IMR-90 (cell line): ENCODE data around the gene HMGCL. TPM values are rescaled to one million over a fixed set of nuclear protein-coding genes. Genes with fewer than 3 reads are reported as not detected.
A peak's percentile ranks its signal among the peaks of the same experiment; 100 is the strongest.

Experiments used
- ATAC-seq: fragments of 200-7000 bp; cut with Tn5 transposase; 2 replicates; pipeline ENCODE4 v1.9.1; 2020; ENCODE audit warnings: low read depth, mild to moderate bottlenecking, moderate library complexity
- BruUV-seq: library from RNA; stranded (reverse); fragments of 400-500 nt; replicated peaks from 2 replicates; lab custom pipeline; 2021; lab: Mats Ljungman, UMichigan
- CTCF ChIA-PET: fragments of 300-600 bp; formaldehyde crosslinking; extraction: SDS; loops from one replicate; lab custom pipeline; 2021; ENCODE audit warnings: antibody characterized with exemption; lab: Yijun Ruan, JAX
- POLR2A ChIA-PET: fragments of 300-600 bp; sonication (Branson Sonifier 250); formaldehyde crosslinking; loops from one replicate; lab custom pipeline; 2022; ENCODE audit warnings: antibody characterized with exemption; ENCODE audit not compliant: unreplicated experiment; lab: Charles Lee
- DNase-seq: peaks from one replicate; pipeline ENCODE4 v3.0.0; 2013
- H2AFZ ChIP-seq: replicated peaks from 2 replicates; pipeline ENCODE3; 2013; ENCODE audit warnings: low read length, mild to moderate bottlenecking; ENCODE audit not compliant: poor library complexity
- H2AK5ac ChIP-seq: 2 replicates; pipeline ENCODE4 v1.6.1; 2013; ENCODE audit warnings: low read depth, low read length, inconsistent platforms
- H2AK9ac ChIP-seq: replicated peaks from 2 replicates; pipeline ENCODE3; 2013; ENCODE audit warnings: mild to moderate bottlenecking, low read depth, low read length, moderate library complexity; ENCODE audit not compliant: poor library complexity
- H2BK120ac ChIP-seq: 2 replicates; pipeline ENCODE4 v1.6.1; 2013; ENCODE audit warnings: low read depth, low read length, inconsistent platforms
- H2BK15ac ChIP-seq: 3 replicates; pipeline ENCODE4 v1.6.1; 2013; ENCODE audit warnings: low read depth, low read length, inconsistent platforms
- H2BK20ac ChIP-seq: 2 replicates; pipeline ENCODE4 v1.6.1; 2013; ENCODE audit warnings: low read depth, mild to moderate bottlenecking, inconsistent platforms, low read length, moderate library complexity
- H2BK5ac ChIP-seq: 2 replicates; pipeline ENCODE4 v1.6.1; 2013; ENCODE audit warnings: mild to moderate bottlenecking, low read depth, low read length, inconsistent platforms; ENCODE audit not compliant: poor library complexity, severe bottlenecking
- H3K14ac ChIP-seq: replicated peaks from 2 replicates; pipeline ENCODE4 v1.6.1; 2013; ENCODE audit warnings: low read depth, low read length, inconsistent platforms
- H3K18ac ChIP-seq: 2 replicates; pipeline ENCODE4 v1.6.1; 2013; ENCODE audit warnings: low read depth, low read length, control low read depth
- H3K23ac ChIP-seq: 2 replicates; pipeline ENCODE4 v1.6.1; 2013; ENCODE audit warnings: low read depth, low read length, inconsistent platforms
- H3K27ac ChIP-seq: 2 replicates; pipeline ENCODE4 v1.5.1; 2013; ENCODE audit warnings: mild to moderate bottlenecking, control low read depth, low read length; ENCODE audit not compliant: insufficient read depth
- H3K27me3 ChIP-seq: 2 replicates; pipeline ENCODE4 v1.6.1; 2013; ENCODE audit warnings: low read length; ENCODE audit not compliant: control insufficient read depth, insufficient read depth
- H3K36me3 ChIP-seq: 2 replicates; pipeline ENCODE4 v1.6.1; 2013; ENCODE audit warnings: low read length, mixed read lengths; ENCODE audit not compliant: control insufficient read depth, insufficient read depth
- H3K4ac ChIP-seq: 2 replicates; pipeline ENCODE4 v1.6.1; 2013; ENCODE audit warnings: low read depth, low read length, inconsistent platforms
- H3K4me1 ChIP-seq: 2 replicates; pipeline ENCODE4 v1.6.1; 2013; ENCODE audit warnings: low read length, mixed read lengths; ENCODE audit not compliant: control insufficient read depth, insufficient read depth
- H3K4me2 ChIP-seq: 2 replicates; pipeline ENCODE4 v1.6.1; 2013; ENCODE audit warnings: low read depth, mild to moderate bottlenecking, control low read depth, low read length, moderate library complexity
- H3K4me3 ChIP-seq: 2 replicates; pipeline ENCODE4 v1.5.1; 2013; ENCODE audit warnings: low read depth, mild to moderate bottlenecking, control low read depth, low read length, moderate library complexity; ENCODE audit not compliant: insufficient read depth
- H3K56ac ChIP-seq: 2 replicates; pipeline ENCODE4 v1.6.1; 2013; ENCODE audit warnings: low read length, inconsistent platforms; ENCODE audit not compliant: insufficient read depth; ENCODE audit errors: extremely low read depth
- H3K79me1 ChIP-seq, 2 experiments: 2 replicates each; pipeline ENCODE4 v1.6.1; 2013; ENCODE audit warnings: low read length in 2 of 2, inconsistent platforms in 1 of 2, low read depth in 1 of 2
- H3K9ac ChIP-seq: 2 replicates; pipeline ENCODE4 v1.6.1; 2013; ENCODE audit warnings: low read depth, low read length, control low read depth
- H3K9me1 ChIP-seq: 2 replicates; pipeline ENCODE4 v1.6.1; 2013; ENCODE audit warnings: low read length, inconsistent platforms; ENCODE audit not compliant: insufficient read depth
- H3K9me3 ChIP-seq: 2 replicates; pipeline ENCODE4 v1.6.1; 2013; ENCODE audit warnings: low read length; ENCODE audit not compliant: control insufficient read depth, insufficient read depth
- H4K20me1 ChIP-seq: 2 replicates; pipeline ENCODE4 v1.6.1; 2013; ENCODE audit warnings: low read length, inconsistent platforms; ENCODE audit not compliant: insufficient read depth
- H4K5ac ChIP-seq: 2 replicates; pipeline ENCODE4 v1.6.1; 2013; ENCODE audit warnings: mild to moderate bottlenecking, low read depth, low read length, control low read depth
- H4K8ac ChIP-seq, 2 experiments: 2 replicates each; pipeline ENCODE4 v1.6.1; 2013; ENCODE audit warnings: low read depth in 2 of 2, low read length in 2 of 2, control low read depth in 1 of 2, inconsistent platforms in 1 of 2
- H4K91ac ChIP-seq: 2 replicates; pipeline ENCODE4 v1.6.1; 2013; ENCODE audit warnings: low read depth, low read length, inconsistent platforms; ENCODE audit not compliant: insufficient read depth
- BHLHE40 ChIP-seq: fragments of 150-350 bp; IDR thresholded peaks from 2 replicates; pipeline ENCODE4 v1.6.1; 2016; ENCODE audit warnings: mild to moderate bottlenecking, low read depth, low read length
- CEBPB ChIP-seq: IDR thresholded peaks from 2 replicates; pipeline ENCODE4 v1.6.1; 2012; ENCODE audit warnings: low read depth, low read length, improper control_type of control experiment
- CHD1 ChIP-seq: IDR thresholded peaks from 2 replicates; pipeline ENCODE4 v1.6.1; 2012; ENCODE audit warnings: low read depth, low read length, improper control_type of control experiment
- FOS ChIP-seq: fragments of 150-350 bp; IDR thresholded peaks from 2 replicates; pipeline ENCODE4 v1.6.1; 2016; ENCODE audit warnings: low read depth, low read length
- MAFK ChIP-seq: IDR thresholded peaks from 2 replicates; pipeline ENCODE4 v1.6.1; 2012; ENCODE audit warnings: low read depth, low read length, improper control_type of control experiment
- MAZ ChIP-seq: IDR thresholded peaks from 2 replicates; pipeline ENCODE4 v1.6.1; 2012; ENCODE audit warnings: low read depth, mild to moderate bottlenecking, low read length, improper control_type of control experiment, moderate library complexity, borderline replicate concordance
- NFE2L2 ChIP-seq: fragments of 150-350 bp; IDR thresholded peaks from 2 replicates; pipeline ENCODE4 v1.6.1; 2016; ENCODE audit warnings: low read depth, mild to moderate bottlenecking, low read length
- POLR2A ChIP-seq: IDR thresholded peaks from 2 replicates; pipeline ENCODE4 v1.6.1; 2012; ENCODE audit warnings: mild to moderate bottlenecking, low read depth, low read length
- RAD21 ChIP-seq: IDR thresholded peaks from 2 replicates; pipeline ENCODE4 v1.6.1; 2012; ENCODE audit warnings: low read length, improper control_type of control experiment
- RCOR1 ChIP-seq: IDR thresholded peaks from 2 replicates; pipeline ENCODE4 v1.6.1; 2012; ENCODE audit warnings: mild to moderate bottlenecking, low read length, improper control_type of control experiment; ENCODE audit not compliant: insufficient replicate concordance
- RFX5 ChIP-seq: IDR thresholded peaks from 2 replicates; pipeline ENCODE4 v1.8.0; 2012; ENCODE audit warnings: low read depth, mild to moderate bottlenecking, low read length, moderate library complexity
- SMC3 ChIP-seq: fragments of 150-350 bp; IDR thresholded peaks from 2 replicates; pipeline ENCODE4 v1.6.1; 2016; ENCODE audit warnings: low read depth, mild to moderate bottlenecking, antibody characterized with exemption, low read length, moderate library complexity
- WGBS, 2 experiments: methylation state at CpG; one replicate each; pipeline versions ENCODE4 v1.1.5 to v1.1.7; 2013; ENCODE audit warnings: missing lambda C conversion rate in 2 of 2; ENCODE audit not compliant: insufficient read length in 1 of 2; ENCODE audit errors: extremely low coverage in 2 of 2; 5-methylcytosine and 5-hydroxymethylcytosine counted together
- dilution Hi-C: fragments of 300-500 bp; cut with HindIII; formaldehyde crosslinking; loops from one replicate; pipeline ENCODE4 v1.14.3; 2018; ENCODE audit warnings: low sequenced_read_pairs; ENCODE audit not compliant: unreplicated experiment
- in situ Hi-C: fragments of 300-500 bp; cut with MboI; formaldehyde crosslinking; loops from 3 replicates; pipeline ENCODE4 v1.14.3; 2019; ENCODE audit warnings: low sequenced_read_pairs, inconsistent platforms, mixed read lengths
- intact Hi-C: fragments of 100-400 bp; cut with micrococcal nuclease; formaldehyde crosslinking; loops from 2 replicates; pipeline ENCODE4 v1.10.0; 2022
- polyA plus RNA-seq, 3 experiments: library from polyadenylated mRNA; depleted of rRNA; stranded (reverse); fragments of >200 nt; gene quantifications; 2 replicates each; pipeline ENCODE4 v1.2.3, GENCODE V29; 2012; ENCODE audit warnings: low replicate concordance in 1 of 3
- total RNA-seq: library from RNA; depleted of rRNA; stranded (reverse); fragments of >200 nt; gene quantifications from 2 replicates; pipeline ENCODE4 v1.2.3, GENCODE V29; 2012
- TF ChIP-seq, protein P1 (sequence below): fragments of 150-350 bp; IDR thresholded peaks from 2 replicates; pipeline ENCODE4 v1.6.1; 2017; ENCODE audit warnings: mild to moderate bottlenecking, antibody characterized with exemption, low read length, low read depth
- TF ChIP-seq, protein P2 (sequence below): fragments of 150-350 bp; IDR thresholded peaks from 2 replicates; pipeline ENCODE4 v1.6.1; 2016; ENCODE audit warnings: low read depth, mild to moderate bottlenecking, low read length, moderate library complexity, borderline replicate concordance
- TF ChIP-seq, protein P3 (sequence below): conservative IDR thresholded peaks from 2 replicates; pipeline ENCODE4 v1.5.1; 2012; ENCODE audit warnings: mild to moderate bottlenecking, low read depth, low read length, improper control_type of control experiment

Gene HMGCL
- total and polyA plus RNA-seq, 2 of the 4 experiments (the other 2 are of a cell fraction) = 30.6 to 33.5 TPM

DNA sequence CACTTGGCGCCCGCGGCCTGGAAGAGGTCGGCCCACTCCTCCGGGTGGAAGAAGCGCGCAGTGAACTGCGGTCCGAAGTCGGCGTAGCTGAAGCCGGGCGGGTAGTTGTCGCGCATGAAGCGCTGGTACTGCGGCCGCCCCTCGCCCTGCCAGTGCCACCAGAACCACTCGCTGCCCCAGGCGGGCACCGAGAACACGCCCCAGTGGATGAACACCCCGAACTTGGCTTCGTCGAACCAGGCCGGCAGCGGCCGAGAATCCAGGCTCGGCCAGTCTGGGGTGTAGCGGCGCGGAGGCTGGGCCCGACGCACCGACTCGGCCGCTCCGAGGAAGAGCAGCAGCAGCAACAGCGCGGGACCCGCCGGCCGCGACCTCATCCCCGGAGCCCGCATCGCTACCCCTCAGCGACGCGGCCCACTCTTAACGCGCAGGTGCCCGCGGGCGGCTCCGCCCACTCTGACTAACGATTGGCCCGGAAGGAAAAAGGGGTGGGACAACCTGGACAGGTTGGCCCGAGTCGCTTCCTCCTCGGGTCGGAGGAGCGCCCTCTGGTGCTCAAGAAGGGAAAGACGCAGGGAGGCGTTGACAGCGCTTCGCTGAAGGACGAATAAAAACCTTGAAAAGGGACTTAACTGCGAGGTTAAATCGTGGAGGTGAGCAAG, 42.8 kb upstream of the HMGCL start, which contains the start of gene FUCA1:
TSS of gene FUCA1 (minus strand) at position 396 of the 662 bp plus-strand sequence. CDS start at position 392, 4 bp downstream.
- no peak within 1 kb of the TSS for H2BK20ac ChIP-seq
- H4K20me1 ChIP-seq = no peaks in the 10 kb centered on the region
- no peak within 1 kb of the TSS for H3K14ac ChIP-seq
- no peaks in the 10 kb centered on the region for H3K36me3 ChIP-seq
- H4K8ac ChIP-seq = peak within 1 kb of the TSS in 1 of 2 experiments; percentile 4; a peak in 1 of 4 replicates
- peak within 1 kb of the TSS; percentile 42 for H2AK9ac ChIP-seq
- 1% methylated on average over 64 of the region's 71 CpGs; no CpG with 5 or more reads in 1 of the 2 experiments for WGBS, 2 experiments
- peak within 1 kb of the TSS; percentile 82 for H3K4me2 ChIP-seq
- no peak within 1 kb of the TSS for H2BK15ac ChIP-seq
- H3K9me1 ChIP-seq = no peaks in the 10 kb centered on the region
- dilution Hi-C loops (no loop called here), in situ Hi-C loops (no loop called here), intact Hi-C loops (loop anchor here (1.0 kb wide), 2 partner anchors 59 to 96 kb away; no protein-coding TSS in a partner anchor)
- H4K5ac ChIP-seq = no peak within 1 kb of the TSS
- no peak within 1 kb of the TSS for H3K4ac ChIP-seq
- H2BK120ac ChIP-seq = no peak within 1 kb of the TSS
- no peak within 1 kb of the TSS for H3K23ac ChIP-seq
- peaks cover 24% of the 10 kb centered on the region for H3K27me3 ChIP-seq
- no peak within 1 kb of the TSS for H4K91ac ChIP-seq
- DNase-seq (peak; percentile 77), ATAC-seq (peak; percentile 99)
- no peaks in the 10 kb centered on the region for H3K79me1 ChIP-seq
- H3K9me3 ChIP-seq = no peaks in the 10 kb centered on the region; the same call in 1 of the 2 replicates
- no peak within 1 kb of the TSS for H3K9ac ChIP-seq
- H2AFZ ChIP-seq = peak within 1 kb of the TSS; percentile 96
- TF ChIP-seq, protein P1, sequence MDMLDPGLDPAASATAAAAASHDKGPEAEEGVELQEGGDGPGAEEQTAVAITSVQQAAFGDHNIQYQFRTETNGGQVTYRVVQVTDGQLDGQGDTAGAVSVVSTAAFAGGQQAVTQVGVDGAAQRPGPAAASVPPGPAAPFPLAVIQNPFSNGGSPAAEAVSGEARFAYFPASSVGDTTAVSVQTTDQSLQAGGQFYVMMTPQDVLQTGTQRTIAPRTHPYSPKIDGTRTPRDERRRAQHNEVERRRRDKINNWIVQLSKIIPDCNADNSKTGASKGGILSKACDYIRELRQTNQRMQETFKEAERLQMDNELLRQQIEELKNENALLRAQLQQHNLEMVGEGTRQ = no peak
- no peak for TF ChIP-seq MAZ
- TF ChIP-seq CHD1 = no peak
- no peak for TF ChIP-seq RCOR1
- TF ChIP-seq, protein P2, sequence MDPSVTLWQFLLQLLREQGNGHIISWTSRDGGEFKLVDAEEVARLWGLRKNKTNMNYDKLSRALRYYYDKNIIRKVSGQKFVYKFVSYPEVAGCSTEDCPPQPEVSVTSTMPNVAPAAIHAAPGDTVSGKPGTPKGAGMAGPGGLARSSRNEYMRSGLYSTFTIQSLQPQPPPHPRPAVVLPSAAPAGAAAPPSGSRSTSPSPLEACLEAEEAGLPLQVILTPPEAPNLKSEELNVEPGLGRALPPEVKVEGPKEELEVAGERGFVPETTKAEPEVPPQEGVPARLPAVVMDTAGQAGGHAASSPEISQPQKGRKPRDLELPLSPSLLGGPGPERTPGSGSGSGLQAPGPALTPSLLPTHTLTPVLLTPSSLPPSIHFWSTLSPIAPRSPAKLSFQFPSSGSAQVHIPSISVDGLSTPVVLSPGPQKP = no peak
- TF ChIP-seq BHLHE40 = no peak
- TF ChIP-seq SMC3 = peak; percentile 73
- TF ChIP-seq RAD21 = peak; percentile 60
- TF ChIP-seq, protein P3, sequence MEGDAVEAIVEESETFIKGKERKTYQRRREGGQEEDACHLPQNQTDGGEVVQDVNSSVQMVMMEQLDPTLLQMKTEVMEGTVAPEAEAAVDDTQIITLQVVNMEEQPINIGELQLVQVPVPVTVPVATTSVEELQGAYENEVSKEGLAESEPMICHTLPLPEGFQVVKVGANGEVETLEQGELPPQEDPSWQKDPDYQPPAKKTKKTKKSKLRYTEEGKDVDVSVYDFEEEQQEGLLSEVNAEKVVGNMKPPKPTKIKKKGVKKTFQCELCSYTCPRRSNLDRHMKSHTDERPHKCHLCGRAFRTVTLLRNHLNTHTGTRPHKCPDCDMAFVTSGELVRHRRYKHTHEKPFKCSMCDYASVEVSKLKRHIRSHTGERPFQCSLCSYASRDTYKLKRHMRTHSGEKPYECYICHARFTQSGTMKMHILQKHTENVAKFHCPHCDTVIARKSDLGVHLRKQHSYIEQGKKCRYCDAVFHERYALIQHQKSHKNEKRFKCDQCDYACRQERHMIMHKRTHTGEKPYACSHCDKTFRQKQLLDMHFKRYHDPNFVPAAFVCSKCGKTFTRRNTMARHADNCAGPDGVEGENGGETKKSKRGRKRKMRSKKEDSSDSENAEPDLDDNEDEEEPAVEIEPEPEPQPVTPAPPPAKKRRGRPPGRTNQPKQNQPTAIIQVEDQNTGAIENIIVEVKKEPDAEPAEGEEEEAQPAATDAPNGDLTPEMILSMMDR = peak; percentile 84
- no peak for TF ChIP-seq CEBPB
- no peak for TF ChIP-seq MAFK
- TF ChIP-seq POLR2A = no peak
- TF ChIP-seq RFX5 = no peak
- no peak for TF ChIP-seq NFE2L2
- TF ChIP-seq FOS = no peak
- peak within 1 kb of the TSS; percentile 61 for H3K4me3 ChIP-seq
- ChIA-PET CTCF (interaction anchor here (1.1 kb wide), 1 partner anchor 13 kb away, joined by 4 read pairs; no protein-coding TSS in a partner anchor), POLR2A (no interaction called here)
- BruUV-seq = no TSS peak
- H2BK5ac ChIP-seq = no peak within 1 kb of the TSS
- H3K56ac ChIP-seq = no peak within 1 kb of the TSS
- H2AK5ac ChIP-seq = no peak within 1 kb of the TSS
- no peak within 1 kb of the TSS for H3K27ac ChIP-seq
- H3K4me1 ChIP-seq = no peaks in the 10 kb centered on the region
- H3K18ac ChIP-seq = no peak within 1 kb of the TSS
